ENCODE measurements around the gene SUPT4H1.
A peak's percentile ranks its signal among the peaks of the same experiment; 100 is the strongest.

Gene SUPT4H1

GRCh38 chr17:58335061-58335731, 16.8 kb downstream of the SUPT4H1 start:
- H3K4me3 ChIP-seq (ENCODE audit: low read depth, low read length) = peak overlapping the region; percentile 97
- TF ChIP-seq CTCF (IDR thresholded peaks at IDR 0.05; ENCODE audit: borderline replicate concordance, insufficient read depth, low read depth, low read length) = no peak

GRCh38 chr17:58334661-58335060, 17.3 kb downstream of the SUPT4H1 start:
- H3K4me3 ChIP-seq (ENCODE audit: low read depth, low read length) = peak overlapping the region; percentile 97
- no peak for TF ChIP-seq CTCF (IDR thresholded peaks at IDR 0.05; ENCODE audit: borderline replicate concordance, insufficient read depth, low read depth, low read length)

GRCh38 chr17:58334256-58334655, 17.7 kb downstream of the SUPT4H1 start:
- no peak for TF ChIP-seq CTCF (IDR thresholded peaks at IDR 0.05; ENCODE audit: borderline replicate concordance, insufficient read depth, low read depth, low read length)
- H3K4me3 ChIP-seq (ENCODE audit: low read depth, low read length) = peak overlapping the region; percentile 97

- TF ChIP-seq CTCF (IDR thresholded peaks at IDR 0.05; ENCODE audit: borderline replicate concordance, insufficient read depth, low read depth, low read length) = no peak
- peak overlapping the region; percentile 97 for H3K4me3 ChIP-seq (ENCODE audit: low read depth, low read length)
Measured at GRCh38 chr17:58333736-58334207, 18.2 kb downstream of the SUPT4H1 start.

- no peak for TF ChIP-seq CTCF (IDR thresholded peaks at IDR 0.05; ENCODE audit: borderline replicate concordance, insufficient read depth, low read depth, low read length)
- peak overlapping the region; percentile 97 for H3K4me3 ChIP-seq (ENCODE audit: low read depth, low read length)
Measured at GRCh38 chr17:58332778-58333735, 18.9 kb downstream of the SUPT4H1 start.

- peak overlapping the region; percentile 97 for H3K4me3 ChIP-seq (ENCODE audit: low read depth, low read length)
- TF ChIP-seq CTCF (IDR thresholded peaks at IDR 0.05; ENCODE audit: borderline replicate concordance, insufficient read depth, low read depth, low read length) = no peak
Measured at GRCh38 chr17:58331815-58332777, 19.9 kb downstream of the SUPT4H1 start.
